ENCODE measurements around the gene SPIN1. TPM values are rescaled to one million over a fixed set of nuclear protein-coding genes. Genes with fewer than 3 reads are reported as not detected.
A peak's percentile ranks its signal among the peaks of the same experiment; 100 is the strongest.

Gene SPIN1
- total RNA-seq, 1 experiment from 2014 or later, result 38.6 TPM

DNA sequence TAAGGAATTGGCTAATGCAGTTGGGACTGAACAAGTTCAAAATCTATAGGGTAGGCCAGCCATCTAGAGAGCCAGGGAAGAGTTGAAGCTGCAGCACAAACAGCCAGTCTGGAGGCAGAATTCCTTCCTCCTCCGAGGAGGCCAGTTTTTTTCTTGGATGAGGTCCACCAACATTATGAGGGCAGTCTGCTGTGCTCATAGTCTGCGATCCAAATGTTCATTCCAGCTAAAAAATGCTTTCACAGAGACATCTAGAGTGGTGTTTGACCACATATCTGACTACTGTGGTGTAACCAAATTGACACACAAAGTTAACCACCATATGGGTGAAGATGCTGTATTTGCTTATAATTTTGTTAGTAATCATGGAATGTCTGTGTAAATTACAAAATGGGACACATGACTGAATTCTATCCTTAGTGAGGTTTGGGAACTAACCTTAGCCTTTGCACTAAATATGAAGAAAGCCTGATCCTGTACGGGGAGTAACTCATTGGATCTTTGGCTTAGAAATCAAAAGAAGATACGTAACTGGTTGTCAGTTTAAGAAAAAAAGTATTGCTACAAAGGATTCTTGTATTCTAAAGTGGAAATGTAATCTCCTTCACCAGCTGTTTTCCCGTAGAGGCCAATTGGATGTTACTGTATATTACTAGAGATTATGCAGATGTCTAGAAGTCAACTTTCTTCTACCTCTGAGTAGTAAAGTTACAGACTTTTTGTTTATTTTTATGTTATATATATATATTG, 70.6 kb downstream of the SPIN1 start:
- in situ Hi-C loops (cut with HindIII; ENCODE audit: low pct_unique_long_range_greater_than_20kb, low sequenced_read_pairs), result no loop called here
- no peak for DNase-seq (ENCODE audit: low read depth, low spot score)

DNA sequence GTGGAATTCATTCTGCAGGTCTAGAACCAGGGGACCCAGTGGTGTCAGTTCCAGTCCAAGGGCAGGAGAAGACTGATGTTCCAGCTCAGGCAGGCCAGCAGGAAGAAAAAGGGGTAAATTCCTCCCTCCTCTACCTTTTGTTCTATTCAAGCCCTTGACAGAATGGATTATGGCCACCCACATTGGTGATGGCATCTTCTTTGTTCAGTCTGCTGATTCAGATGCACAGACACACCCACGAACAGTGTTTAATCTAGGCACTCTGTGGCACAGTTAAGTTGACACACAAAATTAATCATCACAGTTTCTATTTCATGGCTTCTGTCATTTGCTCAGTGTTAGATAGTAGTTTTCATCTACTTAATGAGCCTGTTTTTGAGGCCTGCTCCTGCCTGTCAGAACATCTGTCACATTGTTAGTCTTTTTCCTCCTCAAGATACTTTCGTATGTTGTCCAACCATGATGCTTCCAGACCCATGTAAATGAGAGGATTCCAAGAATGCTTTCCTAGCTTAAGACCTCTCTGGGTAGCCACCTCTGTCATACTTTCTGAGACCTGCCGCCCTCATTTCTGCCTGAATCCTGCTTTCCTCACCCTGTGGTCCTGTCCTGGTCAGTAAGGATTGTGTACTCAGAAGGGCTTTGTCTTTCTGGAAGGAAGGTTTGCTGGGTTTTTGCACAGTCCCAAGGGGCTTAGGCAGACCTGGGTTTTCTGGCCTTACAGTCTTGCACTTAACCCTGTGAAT, 72.5 kb downstream of the SPIN1 start:
- in situ Hi-C loops (cut with HindIII; ENCODE audit: low pct_unique_long_range_greater_than_20kb, low sequenced_read_pairs), result no loop called here
- no peak for DNase-seq (ENCODE audit: low read depth, low spot score)

DNA sequence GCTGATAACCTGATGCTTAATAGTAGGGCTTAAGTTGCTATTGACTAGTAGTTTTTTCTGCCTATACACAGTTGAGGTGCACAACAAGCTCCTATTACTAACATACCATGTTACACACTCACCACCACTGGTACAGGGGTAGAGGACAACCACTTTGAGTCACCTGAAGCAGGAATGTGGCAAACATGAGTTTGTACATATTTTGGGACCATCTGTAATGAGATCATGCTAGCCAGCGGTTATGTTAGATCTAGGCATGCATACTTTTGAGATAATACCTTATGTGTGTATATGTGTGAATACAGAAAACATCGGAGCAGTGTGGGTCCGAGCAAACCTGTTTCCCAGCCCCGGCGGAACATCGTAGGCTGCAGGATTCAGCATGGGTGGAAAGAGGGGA, 73.9 kb downstream of the SPIN1 start:
- DNase-seq (ENCODE audit: low read depth, low spot score), result no peak
- in situ Hi-C loops (cut with HindIII; ENCODE audit: low pct_unique_long_range_greater_than_20kb, low sequenced_read_pairs), result no loop called here

DNA sequence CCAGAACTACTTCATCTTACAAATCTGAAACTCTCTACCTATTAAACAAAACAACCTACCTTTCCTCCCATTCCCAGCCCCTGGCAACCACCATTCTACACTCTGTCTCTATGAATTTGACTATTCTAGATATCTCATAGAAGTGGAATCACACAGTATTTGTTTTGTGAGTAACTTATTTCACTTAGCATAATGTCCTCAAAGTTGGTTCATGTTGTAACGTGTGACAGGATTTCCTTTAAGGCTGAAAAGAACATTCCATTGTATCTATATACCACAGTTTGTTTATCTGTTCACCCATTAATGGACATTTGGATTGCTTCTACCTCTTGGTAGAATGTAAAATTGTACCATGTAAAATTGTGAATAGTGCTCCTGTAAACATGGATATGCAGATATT, 76.6 kb downstream of the SPIN1 start:
- in situ Hi-C loops (cut with HindIII; ENCODE audit: low pct_unique_long_range_greater_than_20kb, low sequenced_read_pairs), result no loop called here
- peak; percentile 9 for DNase-seq (ENCODE audit: low read depth, low spot score)

DNA sequence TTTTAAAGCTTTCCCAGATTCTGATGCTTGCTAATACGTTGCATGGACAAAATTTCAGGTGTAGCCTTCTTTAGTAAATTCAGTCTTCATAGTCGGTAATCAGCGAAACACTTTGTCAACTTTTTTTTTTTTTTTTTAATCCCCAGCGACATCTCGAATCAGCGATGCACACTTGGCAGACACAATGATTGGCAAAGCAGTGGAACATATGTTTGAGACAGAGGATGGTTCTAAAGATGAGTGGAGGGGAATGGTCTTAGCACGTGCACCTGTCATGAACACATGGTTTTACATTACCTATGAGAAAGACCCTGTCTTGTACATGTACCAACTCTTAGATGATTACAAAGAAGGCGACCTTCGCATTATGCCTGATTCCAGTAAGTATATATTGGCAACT, 80.0 kb downstream of the SPIN1 start:
- in situ Hi-C loops (cut with HindIII; ENCODE audit: low pct_unique_long_range_greater_than_20kb, low sequenced_read_pairs), result no loop called here
- DNase-seq (ENCODE audit: low read depth, low spot score), result no peak

DNA sequence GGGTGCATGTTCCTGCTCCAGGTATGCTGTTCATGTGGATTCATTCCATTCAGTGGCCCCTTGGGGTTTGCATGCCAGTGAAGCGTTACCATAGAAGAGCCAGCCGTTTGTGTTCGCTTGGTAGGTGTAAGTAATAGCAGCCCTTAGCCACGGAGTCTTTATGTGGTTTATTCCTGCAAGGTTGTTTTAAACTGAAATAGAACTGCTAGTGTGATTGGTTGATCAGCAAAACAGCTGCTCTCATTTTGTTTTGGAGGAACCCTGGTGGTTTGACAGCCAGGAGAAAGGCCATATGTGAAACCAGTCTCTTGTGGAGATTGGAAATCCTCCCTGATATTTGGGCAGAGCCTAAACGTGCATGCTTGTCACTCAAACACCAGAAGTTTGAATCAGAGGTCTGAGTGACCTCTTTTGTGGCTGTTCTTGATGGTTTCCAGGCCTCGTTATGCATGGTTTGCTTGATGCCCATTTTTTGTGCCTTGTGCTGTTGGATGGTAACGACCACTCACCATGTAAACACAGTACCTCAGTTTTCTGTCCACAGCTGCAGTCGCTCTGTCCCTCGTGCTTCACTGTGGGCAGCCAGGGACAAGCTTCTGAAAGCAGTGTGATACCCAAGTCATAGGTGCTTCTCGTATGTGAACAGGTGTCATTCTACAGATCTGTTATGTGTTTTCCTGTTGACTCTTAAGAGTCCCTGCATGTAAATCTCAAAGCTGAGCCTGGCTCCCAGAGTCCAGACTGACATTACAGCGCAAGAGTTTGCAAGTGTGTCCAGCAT, 88.4 kb downstream of the SPIN1 start:
- no peak for DNase-seq (ENCODE audit: low read depth, low spot score)
- in situ Hi-C loops (cut with HindIII; ENCODE audit: low pct_unique_long_range_greater_than_20kb, low sequenced_read_pairs), result no loop called here

DNA sequence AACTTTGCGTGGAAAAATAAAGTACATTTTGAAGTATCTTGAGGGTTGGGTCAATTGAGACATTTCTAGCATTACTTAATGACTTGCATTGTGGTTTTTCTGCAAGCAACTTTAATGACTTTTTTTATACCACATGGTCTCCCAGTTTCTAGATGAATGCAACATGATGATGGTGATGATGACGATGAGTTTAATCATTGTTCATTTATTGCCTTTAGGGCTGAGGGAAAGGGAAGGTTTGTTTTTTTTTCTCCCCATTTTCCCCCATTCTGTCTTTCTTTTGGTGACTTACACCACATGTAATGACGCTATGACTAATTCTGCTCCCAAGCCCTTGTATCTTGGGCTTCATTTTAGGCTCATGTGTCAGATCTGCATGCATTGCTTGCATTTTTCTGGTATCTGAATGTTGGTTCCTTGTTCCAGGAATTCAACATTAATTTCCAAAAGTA, 89.1 kb downstream of the SPIN1 start:
- in situ Hi-C loops (cut with HindIII; ENCODE audit: low pct_unique_long_range_greater_than_20kb, low sequenced_read_pairs), result no loop called here
- no peak for DNase-seq (ENCODE audit: low read depth, low spot score)

DNA sequence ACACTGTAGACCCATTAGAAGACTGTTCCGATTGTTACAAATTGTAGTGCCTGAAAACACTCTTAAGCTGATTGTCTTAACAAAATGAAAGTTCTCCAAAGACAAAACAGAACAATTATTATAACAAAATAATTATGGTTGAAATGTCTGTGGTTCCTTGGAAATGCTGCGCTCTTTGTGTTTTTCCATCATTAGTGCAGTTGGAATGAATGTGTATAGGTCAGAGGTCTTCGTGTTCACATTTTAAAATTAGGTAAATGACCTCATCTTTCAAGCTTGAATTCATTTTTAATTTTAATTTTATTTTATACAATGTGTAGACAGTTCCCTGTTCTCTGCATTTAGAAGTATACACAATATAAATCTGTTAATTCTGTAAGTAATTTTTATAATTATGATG, 90.0 kb downstream of the SPIN1 start:
- DNase-seq (ENCODE audit: low read depth, low spot score), result no peak
- in situ Hi-C loops (cut with HindIII; ENCODE audit: low pct_unique_long_range_greater_than_20kb, low sequenced_read_pairs), result no loop called here

DNA sequence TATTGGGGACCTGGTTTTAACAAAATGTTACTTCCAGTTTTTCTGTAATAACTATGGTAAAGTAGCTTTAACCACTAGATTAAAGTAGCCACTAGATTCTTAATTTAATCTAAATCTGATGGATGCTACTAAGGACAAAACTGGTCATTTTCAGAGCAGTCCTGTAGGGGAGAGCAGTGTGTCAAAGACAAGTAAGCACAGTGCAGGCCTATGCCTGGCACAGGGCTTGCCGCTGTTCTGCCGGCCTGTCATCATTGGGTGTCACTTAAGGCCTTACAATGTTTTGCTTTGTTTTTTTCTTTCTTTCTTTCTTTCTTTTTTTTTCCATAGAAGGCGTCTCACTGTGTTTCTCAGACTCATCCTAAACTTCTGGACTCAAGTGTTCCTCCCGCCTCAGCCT, 93.7 kb downstream of the SPIN1 start:
- in situ Hi-C loops (cut with HindIII; ENCODE audit: low pct_unique_long_range_greater_than_20kb, low sequenced_read_pairs), result no loop called here
- peak; percentile 20 for DNase-seq (ENCODE audit: low read depth, low spot score)

DNA sequence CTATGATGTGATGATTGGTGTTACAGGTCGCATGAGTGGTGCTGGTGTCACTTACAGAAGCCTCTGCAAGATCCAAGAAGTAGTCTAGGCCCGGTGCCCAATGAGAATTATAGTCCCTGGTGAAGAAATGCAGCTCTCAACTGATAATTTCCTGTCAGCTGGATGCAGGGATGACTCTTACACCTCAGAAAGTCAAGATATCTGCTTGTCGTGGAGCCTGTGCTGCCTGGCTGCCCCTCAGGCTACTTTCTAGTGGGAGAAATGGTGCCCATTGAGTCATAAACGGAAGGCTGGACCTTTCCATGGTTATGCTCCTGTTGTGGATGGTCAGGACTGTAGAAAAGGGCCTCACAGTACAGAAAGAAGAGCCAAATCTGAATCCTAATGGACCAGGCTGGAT, 99.9 kb downstream of the SPIN1 start:
- DNase-seq (ENCODE audit: low read depth, low spot score), result no peak
- in situ Hi-C loops (cut with HindIII; ENCODE audit: low pct_unique_long_range_greater_than_20kb, low sequenced_read_pairs), result no loop called here

DNA sequence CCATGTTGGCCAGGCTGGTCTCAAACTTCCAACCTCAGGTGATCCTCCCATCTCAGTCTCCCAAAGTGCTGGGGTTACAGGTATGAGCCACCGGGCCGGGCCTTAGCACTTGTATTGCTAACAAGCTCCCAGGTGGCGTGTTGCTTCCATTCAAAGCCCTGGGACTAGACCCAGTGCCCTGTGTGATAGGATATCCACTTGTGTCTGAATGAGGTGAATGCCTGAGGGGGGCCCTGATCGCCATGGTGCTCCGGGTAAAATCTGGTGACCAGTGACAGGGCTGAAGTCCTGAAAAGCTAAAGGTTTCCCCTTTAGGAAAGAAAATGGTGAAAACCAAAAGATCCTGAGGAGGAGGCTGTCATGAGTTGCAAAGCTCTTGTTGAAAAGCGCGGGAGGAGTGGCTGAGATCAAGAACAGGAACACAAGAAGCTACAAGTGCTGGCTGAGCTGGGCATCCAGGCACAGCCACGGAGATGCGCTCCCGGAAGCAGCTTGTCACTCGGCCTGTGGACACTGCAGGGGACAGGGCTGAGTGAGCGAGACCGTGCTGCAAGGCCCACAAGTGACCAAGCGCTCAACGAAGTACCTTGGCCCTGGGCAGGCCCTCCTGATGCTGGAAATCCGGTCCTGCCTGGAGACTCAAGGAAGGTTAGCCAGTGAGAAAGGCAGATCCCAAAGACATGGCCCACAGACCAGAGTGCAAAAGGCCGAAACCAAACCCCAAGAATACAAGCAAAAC, 106.9 kb downstream of the SPIN1 start:
- in situ Hi-C loops (cut with HindIII; ENCODE audit: low pct_unique_long_range_greater_than_20kb, low sequenced_read_pairs), result no loop called here
- no peak for DNase-seq (ENCODE audit: low read depth, low spot score)

DNA sequence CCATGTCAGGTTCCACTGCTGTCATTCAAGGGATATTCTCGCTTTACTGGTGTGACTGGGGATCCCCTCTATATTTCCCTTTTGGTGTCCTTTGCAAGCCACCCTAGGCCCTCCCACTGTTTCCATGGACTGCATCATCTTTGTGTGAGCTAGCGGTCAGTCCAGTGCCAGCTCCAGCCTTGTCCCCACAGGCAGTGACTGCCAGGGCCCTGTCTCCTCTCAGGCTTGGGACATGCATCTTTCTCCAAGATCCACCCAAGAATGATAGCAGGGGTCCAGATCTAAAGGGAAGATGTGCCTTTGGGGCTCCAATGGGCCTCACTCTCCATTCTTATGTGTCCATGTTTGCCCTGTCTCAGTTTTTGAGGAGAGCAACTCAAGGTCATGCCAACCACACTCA, 109.0 kb downstream of the SPIN1 start:
- in situ Hi-C loops (cut with HindIII; ENCODE audit: low pct_unique_long_range_greater_than_20kb, low sequenced_read_pairs), result no loop called here
- DNase-seq (ENCODE audit: low read depth, low spot score), result no peak

DNA sequence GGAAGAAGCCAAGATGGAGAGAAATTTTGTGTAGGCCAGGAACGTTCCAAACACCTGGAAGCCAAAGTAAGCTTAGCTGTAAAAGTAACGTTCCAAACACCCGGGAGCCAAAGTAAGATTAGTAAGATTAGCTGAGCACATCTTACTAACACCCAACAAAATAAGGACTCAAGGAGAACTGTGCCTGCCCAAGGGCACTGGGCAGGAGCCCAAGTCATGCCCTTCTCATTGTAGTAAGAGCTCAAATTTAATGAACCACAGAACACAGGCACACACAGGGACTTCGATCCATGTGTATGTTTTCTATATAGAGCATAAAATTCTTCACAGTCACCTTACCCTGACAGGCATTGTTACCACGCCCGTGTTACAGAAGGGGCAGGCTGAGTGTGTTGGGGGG, 110.6 kb downstream of the SPIN1 start:
- DNase-seq (ENCODE audit: low read depth, low spot score), result no peak
- in situ Hi-C loops (cut with HindIII; ENCODE audit: low pct_unique_long_range_greater_than_20kb, low sequenced_read_pairs), result no loop called here

DNA sequence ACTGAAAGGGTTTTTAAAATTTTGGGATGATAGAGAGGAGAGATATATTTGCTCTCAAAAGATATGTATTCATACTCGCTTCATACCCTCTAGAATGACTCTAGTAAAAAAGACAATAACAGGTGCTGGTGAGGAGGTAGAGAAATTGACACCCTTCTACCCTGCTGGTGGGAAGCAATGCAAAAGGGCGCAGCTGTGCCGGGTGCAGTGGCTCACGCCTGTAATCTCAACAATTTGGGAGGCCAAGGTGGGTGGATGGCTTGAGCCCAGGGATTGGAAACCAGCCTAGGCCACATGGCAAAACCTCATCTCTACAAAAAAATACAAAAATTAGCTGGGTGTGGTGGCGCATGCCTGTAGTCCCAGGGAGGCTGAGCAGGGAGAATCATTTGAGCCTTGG, 112.8 kb downstream of the SPIN1 start:
- DNase-seq (ENCODE audit: low read depth, low spot score), result no peak
- in situ Hi-C loops (cut with HindIII; ENCODE audit: low pct_unique_long_range_greater_than_20kb, low sequenced_read_pairs), result no loop called here

DNA sequence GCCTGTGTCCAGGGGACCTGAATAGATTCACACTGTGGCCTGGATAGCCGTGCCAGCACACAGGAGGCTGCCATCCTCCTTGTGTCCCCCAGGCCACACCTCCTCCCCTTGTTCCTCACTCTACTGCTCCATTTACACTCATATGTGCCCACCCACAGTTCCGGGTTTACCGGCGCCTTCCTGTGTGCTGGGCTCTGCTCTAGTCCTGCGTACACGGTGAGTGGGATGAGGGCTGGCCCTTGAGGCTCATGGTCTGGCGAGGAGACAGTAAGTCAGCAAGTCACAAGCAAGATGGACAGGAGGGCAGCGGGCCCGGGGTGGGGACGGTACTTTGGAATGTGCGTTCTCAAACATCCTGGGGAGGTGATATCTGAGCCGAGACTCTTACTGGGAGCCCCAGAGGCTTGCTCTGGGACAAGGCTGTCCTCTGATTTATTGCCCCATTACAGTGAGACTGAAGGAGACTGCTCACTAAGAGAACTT, 114.3 kb downstream of the SPIN1 start:
- in situ Hi-C loops (cut with HindIII; ENCODE audit: low pct_unique_long_range_greater_than_20kb, low sequenced_read_pairs), result no loop called here
- no peak for DNase-seq (ENCODE audit: low read depth, low spot score)

DNA sequence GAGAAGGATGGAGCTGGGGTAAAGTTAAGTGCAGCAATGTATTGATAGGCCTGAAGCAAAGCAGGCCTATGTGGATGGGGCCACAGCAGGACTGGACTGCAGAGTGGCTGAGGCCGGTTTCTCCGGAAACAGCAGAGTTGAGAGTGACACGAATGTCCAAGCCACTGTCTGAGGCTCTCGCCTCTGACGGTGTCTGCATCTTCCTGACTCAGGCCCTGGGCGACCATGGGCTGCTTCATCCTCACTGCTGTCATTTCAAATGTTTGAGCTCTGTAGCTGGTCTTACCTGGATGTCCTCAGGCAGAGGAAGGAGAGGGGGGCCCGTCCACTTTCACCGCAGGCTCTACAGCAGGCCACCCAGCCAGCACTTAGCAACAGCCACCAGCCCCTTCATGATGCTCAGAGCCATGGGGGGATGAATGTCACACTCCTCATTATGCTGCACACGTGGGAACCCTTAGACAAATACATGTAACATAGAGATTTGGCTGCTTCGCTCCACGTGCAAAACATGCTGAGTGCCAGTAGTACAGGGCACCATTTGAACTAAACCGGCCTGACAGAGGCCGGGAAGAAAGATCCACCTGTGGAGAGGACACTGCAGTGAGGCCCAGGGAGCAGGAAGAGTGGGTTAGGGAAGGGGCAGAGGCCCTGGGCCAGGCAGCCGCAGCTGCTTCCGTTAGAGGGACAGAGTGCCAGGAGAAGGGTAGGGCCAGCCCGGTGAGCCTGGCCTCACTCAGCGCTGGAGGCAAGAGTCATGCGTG, 115.0 kb downstream of the SPIN1 start:
- in situ Hi-C loops (cut with HindIII; ENCODE audit: low pct_unique_long_range_greater_than_20kb, low sequenced_read_pairs), result no loop called here
- no peak for DNase-seq (ENCODE audit: low read depth, low spot score)
